ENCODE results near the gene RPS6KA2.

Gene RPS6KA2

DNA sequence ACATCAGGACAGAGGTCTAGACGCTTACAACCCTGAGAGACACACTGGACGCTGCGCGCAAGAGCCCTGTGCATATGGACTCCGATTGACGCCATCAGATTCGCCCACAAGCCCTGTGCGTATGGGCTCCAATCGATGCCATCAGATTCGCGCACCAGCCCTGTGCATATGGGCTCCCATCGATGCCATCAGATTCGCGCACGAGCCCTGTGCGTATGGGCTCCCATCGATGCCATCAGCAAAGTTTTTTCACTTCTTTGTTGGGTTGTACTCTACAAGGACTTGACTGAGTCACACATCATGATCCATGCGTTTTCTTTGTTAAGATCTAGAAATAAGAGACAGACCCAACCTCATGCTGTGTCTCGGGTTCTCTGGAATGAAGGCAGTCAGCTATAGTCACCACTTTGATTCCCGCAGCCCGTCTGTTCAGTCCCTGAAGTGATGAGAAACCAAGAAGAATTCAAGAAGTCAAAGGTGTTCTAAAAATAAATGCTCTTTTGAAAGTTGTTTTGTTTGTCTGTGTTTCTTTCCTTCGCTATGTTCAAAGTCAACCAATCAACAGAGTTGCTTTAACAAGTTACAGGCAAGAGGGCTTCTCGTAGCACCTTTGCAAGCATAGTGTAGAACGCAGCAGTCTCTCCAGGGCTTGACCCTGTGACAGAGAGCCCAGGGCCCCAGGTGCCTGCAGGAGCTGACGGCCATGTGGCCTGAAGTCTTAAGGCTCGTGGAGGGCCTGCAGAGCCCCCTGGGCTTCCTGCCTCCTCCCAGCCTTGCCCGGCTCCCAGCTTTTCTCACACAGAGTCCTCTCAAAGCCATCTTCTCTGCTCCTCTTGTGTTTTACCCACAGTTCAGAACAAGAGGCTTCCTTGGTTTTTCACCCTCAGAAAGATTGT, 7.9 kb downstream of the RPS6KA2 start:
- Mint-ChIP-seq H3K27me3 (ENCODE audit: low read depth) (peaks cover 13% of the 10 kb centered on the region), H3K27ac (peak overlapping the region; percentile 49 to 72 (median 58)), H3K4me1 (peaks cover 38% of the 10 kb centered on the region), H3K36me3 (ENCODE audit: low read depth) (peaks cover 11% of the 10 kb centered on the region), H3K4me3 (no peak overlapping the region), H3K9me3 (peaks cover 3% of the 10 kb centered on the region)
- TF ChIP-seq, protein P1, sequence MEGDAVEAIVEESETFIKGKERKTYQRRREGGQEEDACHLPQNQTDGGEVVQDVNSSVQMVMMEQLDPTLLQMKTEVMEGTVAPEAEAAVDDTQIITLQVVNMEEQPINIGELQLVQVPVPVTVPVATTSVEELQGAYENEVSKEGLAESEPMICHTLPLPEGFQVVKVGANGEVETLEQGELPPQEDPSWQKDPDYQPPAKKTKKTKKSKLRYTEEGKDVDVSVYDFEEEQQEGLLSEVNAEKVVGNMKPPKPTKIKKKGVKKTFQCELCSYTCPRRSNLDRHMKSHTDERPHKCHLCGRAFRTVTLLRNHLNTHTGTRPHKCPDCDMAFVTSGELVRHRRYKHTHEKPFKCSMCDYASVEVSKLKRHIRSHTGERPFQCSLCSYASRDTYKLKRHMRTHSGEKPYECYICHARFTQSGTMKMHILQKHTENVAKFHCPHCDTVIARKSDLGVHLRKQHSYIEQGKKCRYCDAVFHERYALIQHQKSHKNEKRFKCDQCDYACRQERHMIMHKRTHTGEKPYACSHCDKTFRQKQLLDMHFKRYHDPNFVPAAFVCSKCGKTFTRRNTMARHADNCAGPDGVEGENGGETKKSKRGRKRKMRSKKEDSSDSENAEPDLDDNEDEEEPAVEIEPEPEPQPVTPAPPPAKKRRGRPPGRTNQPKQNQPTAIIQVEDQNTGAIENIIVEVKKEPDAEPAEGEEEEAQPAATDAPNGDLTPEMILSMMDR (IDR thresholded peaks at IDR 0.05; ENCODE audit: unreplicated experiment in 3 of 3), result no peak

DNA sequence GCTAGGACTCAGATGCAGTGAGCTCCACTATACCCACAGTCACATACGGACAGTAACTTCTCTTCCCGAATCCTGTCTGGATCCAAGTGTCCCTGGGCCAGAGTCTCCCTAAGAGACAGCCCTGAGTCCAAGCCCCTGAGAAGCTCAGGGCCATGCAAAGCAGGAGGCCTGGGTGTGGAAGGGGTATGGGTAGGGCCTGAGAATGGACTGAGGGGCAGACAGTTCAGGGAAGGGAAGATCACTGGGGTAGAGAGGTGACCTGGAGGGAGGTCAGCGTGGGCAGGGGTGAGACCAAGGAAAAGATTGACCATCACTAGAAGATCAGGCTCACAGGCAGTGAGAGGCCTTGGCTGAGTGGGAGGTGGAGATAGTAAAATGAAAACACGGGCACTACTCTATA, 8.8 kb downstream of the RPS6KA2 start:
- Mint-ChIP-seq H3K4me3 (no peak overlapping the region), H3K36me3 (ENCODE audit: low read depth) (peaks cover 11% of the 10 kb centered on the region), H3K27ac (peak overlapping the region in 2 of 3 experiments; percentile 50 to 69), H3K4me1 (peaks cover 47% of the 10 kb centered on the region), H3K9me3 (peaks cover 3% of the 10 kb centered on the region), H3K27me3 (ENCODE audit: low read depth) (peaks cover 9% of the 10 kb centered on the region)
- TF ChIP-seq, protein P1 (IDR thresholded peaks at IDR 0.05; ENCODE audit: unreplicated experiment in 3 of 3), result no peak

DNA sequence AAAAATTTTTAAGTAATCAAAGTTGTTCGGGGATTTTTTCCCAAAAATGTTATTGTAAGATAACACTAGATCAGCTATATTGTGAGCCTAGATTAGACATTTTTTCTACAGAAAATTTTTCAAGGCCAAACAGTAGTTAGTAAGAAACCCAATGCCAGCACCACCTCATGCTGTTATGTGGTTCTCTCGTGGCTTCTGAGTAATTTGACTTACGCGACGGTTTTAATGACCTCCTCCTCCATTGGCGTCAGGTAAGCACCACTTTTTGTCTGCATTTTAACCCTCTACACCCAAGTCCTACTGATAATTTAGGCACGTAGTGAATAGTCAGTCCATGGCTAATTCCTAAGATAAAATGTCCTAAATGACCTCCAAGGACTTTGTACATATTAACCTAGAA, 9.7 kb downstream of the RPS6KA2 start:
- peak overlapping the region in 1 of 3 experiments; percentile 1 for H3K27ac Mint-ChIP-seq
- peaks cover 3% of the 10 kb centered on the region for H3K9me3 Mint-ChIP-seq
- H3K36me3 Mint-ChIP-seq (ENCODE audit: low read depth), result peaks cover 11% of the 10 kb centered on the region
- peaks cover 7% of the 10 kb centered on the region for H3K27me3 Mint-ChIP-seq (ENCODE audit: low read depth)
- peaks cover 56% of the 10 kb centered on the region for H3K4me1 Mint-ChIP-seq
- TF ChIP-seq, protein P1 (IDR thresholded peaks at IDR 0.05; ENCODE audit: unreplicated experiment in 3 of 3), result no peak
- no peak overlapping the region for H3K4me3 Mint-ChIP-seq

- Mint-ChIP-seq H3K36me3 (ENCODE audit: low read depth) (peaks cover 11% of the 10 kb centered on the region), H3K27ac (no peak overlapping the region), H3K4me1 (peaks cover 60% of the 10 kb centered on the region), H3K4me3 (no peak overlapping the region), H3K27me3 (ENCODE audit: low read depth) (peaks cover 3% of the 10 kb centered on the region), H3K9me3 (peaks cover 3% of the 10 kb centered on the region)
- TF ChIP-seq, protein P1 (IDR thresholded peaks at IDR 0.05; ENCODE audit: unreplicated experiment in 3 of 3), result no peak
Measured at GRCh38 chr6:166616261-166617238, 10.5 kb downstream of the RPS6KA2 start.

DNA sequence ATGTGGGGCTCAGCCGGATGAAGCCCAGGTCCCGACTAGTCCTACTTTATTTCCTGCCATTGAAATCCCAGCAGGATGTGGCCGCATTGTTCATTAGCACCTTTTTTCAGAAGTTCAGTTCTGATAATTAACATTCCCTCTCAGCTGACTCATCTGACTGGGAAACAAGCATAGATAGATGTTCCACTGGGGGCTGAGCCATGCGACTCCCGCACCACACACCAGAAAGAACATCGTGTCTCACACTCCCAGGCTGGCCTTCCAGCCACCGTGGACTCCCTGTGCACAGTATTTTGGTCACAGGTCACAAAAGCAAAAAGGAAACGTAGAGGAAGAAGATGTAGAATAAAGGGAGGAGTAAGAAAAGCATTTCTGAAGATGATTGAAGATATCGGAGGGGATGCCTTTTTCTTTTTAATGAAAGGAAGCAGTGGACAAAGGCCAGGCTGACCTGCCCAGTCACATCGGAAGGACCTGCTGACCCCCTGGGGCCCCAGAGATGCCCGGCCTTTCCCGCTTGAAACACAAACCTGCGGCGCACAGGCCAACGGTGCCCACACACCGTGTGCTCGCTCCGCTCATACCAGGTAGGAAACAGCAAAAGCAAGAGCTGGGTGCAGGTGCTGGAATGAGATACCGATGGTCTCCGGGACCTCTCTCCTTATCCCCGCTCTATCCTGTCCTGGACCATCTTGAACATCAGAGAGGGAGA, 11.8 kb downstream of the RPS6KA2 start:
- H3K27ac Mint-ChIP-seq, result peak overlapping the region in 2 of 3 experiments; percentile 23 to 58
- H3K27me3 Mint-ChIP-seq (ENCODE audit: low read depth), result peaks cover 3% of the 10 kb centered on the region
- TF ChIP-seq, protein P1 (IDR thresholded peaks at IDR 0.05; ENCODE audit: unreplicated experiment in 3 of 3), result no peak
- H3K4me1 Mint-ChIP-seq, result peaks cover 55% of the 10 kb centered on the region
- no peak overlapping the region for H3K4me3 Mint-ChIP-seq
- H3K36me3 Mint-ChIP-seq (ENCODE audit: low read depth), result peaks cover 11% of the 10 kb centered on the region
- peaks cover 3% of the 10 kb centered on the region for H3K9me3 Mint-ChIP-seq
